Tibial nerve (tissue), 4 donors: ENCODE data around the gene YWHAG. TPM values are rescaled to one million over a fixed set of nuclear protein-coding genes. Genes with fewer than 3 reads are reported as not detected.
"Not testable (repeated sequence)": the region's sequence is repeated elsewhere in the genome, so short reads cannot be mapped to it uniquely, and the experiment has no call there.

Source experiments
- DNase-seq, 2 donors: peaks; one replicate each; pipeline ENCODE4 v3.0.0-alpha.2; 2019; ENCODE audit warnings: low spot score in 2 of 2
- H3K27ac ChIP-seq, 4 donors: fragments of 200-600 bp; sonication (generic) in 3 of 4; one replicate each; pipeline ENCODE4 v1.5.1; 2017 to 2019; ENCODE audit warnings: mild to moderate bottlenecking in 1 of 4
- H3K27me3 ChIP-seq, 2 donors: fragments of 200-600 bp; sonication (generic) in 1 of 2; one replicate each; pipeline versions ENCODE4 v1.5.1 to v1.6.0; 2017 to 2019
- H3K36me3 ChIP-seq, 3 donors: fragments of 200-600 bp; sonication (generic); one replicate each; pipeline ENCODE4 v1.5.1; 2018 to 2019
- H3K4me1 ChIP-seq, 4 donors: fragments of 200-600 bp; sonication (generic) in 3 of 4; one replicate each; pipeline ENCODE4 v1.5.1; 2017 to 2019
- H3K4me3 ChIP-seq, 4 donors: fragments of 200-600 bp; sonication (generic) in 3 of 4; one replicate each; pipeline ENCODE4 v1.5.1; 2017 to 2019; ENCODE audit warnings: mild to moderate bottlenecking in 1 of 4, moderate library complexity in 1 of 4
- H3K9me3 ChIP-seq, 4 donors: fragments of 200-600 bp; sonication (generic) in 3 of 4; one replicate each; pipeline ENCODE4 v1.5.1; 2017 to 2019
- EP300 ChIP-seq, 2 donors: sonication (generic); formaldehyde crosslinking; IDR thresholded peaks; one replicate each; pipeline ENCODE4 v1.6.1; 2017; ENCODE audit warnings: antibody characterized with exemption in 2 of 2, mild to moderate bottlenecking in 1 of 2
- POLR2A ChIP-seq, 2 donors: fragments of 450-650 bp; IDR thresholded peaks; one replicate each; pipeline ENCODE4 v1.6.1; 2017; ENCODE audit warnings: antibody characterized with exemption in 2 of 2, mild to moderate bottlenecking in 2 of 2, moderate library complexity in 2 of 2
- WGBS, 2 donors: methylation state at CpG; one replicate each; pipeline ENCODE4 v1.1.5; 2018; 5-methylcytosine and 5-hydroxymethylcytosine counted together
- total RNA-seq, 4 donors: library from RNA; depleted of rRNA; stranded (reverse); fragments of >200 nt; gene quantifications; one replicate each; pipeline ENCODE4 v1.1.0, GENCODE V29; 2016
- TF ChIP-seq, protein P1 (sequence below), 5 experiments: fragments of 200-600 bp in 3 of 5; fragments of 450-650 bp in 2 of 5; sonication (generic) in 3 of 5; IDR thresholded peaks; one replicate each; pipeline ENCODE4 v1.5.1; 2016 to 2019; ENCODE audit warnings: antibody characterized with exemption in 5 of 5, mild to moderate bottlenecking in 3 of 5, moderate library complexity in 2 of 5

Gene YWHAG
- total RNA-seq, 4 donors from 2014 or later, result 54.9 to 96.6 (median 81.7) TPM

DNA sequence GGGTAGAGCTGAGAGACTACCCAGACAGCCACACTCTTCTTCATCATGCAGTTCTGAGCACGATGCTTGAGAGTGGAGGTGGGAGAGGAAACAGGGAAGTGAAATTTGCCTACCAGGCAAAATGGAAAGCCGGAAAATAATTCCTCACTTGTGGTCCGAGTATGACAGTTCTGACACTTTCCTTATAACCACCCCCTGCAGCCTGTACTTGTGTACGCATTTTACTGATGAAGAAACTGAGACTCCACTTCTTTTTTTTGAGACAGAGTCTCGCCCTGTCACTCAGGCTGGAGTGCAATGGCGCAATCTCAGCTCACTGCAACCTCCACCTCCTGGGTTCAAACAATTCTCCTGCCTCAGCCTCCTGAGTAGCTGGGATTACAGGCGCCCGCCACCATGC is 44.3 kb upstream of the YWHAG start:
- peak overlapping the region in 1 of 4 donors; percentile 26 for H3K27ac ChIP-seq
- not testable (repeated sequence) for H3K36me3 ChIP-seq, H3K27me3 ChIP-seq, H3K4me3 ChIP-seq, H3K9me3 ChIP-seq, DNase-seq, H3K4me1 ChIP-seq
- WGBS, 2 donors, result 74 to 75% methylated on average over 8 of the region's 8 CpGs
- TF ChIP-seq EP300 (IDR thresholded peaks at IDR 0.05), result peak in 1 of 2 donors; percentile 19

DNA sequence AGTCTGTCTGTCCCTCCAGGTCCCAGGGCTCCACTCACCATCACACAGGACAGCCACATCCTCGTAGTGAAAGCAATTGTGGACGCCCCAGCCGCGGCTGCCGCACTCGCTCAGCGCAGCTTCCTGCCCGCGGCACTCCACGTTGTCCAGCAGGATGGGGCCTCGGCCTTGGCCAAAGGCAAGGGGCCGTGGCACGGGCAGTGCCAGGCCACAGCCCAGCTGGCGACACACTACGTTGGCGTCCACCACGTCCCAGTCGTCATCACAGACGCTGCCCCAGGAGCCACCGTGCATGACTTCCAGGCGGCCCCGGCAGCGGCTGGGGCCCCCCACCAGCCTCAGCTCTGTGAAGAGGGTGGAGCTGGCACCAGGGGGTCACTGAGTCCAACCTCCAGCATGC is 41.5 kb upstream of the YWHAG start:
- H3K4me1 ChIP-seq, result peaks cover 0 to 12% (median 5%) of the 10 kb centered on the region in 4 donors
- no peak overlapping the region for H3K27ac ChIP-seq
- no peaks in the 10 kb centered on the region for H3K9me3 ChIP-seq
- DNase-seq, result no peak
- H3K36me3 ChIP-seq, result no peaks in the 10 kb centered on the region
- WGBS, 2 donors, result 94 to 95% methylated on average over 9 to 16 of the region's 23 CpGs
- H3K27me3 ChIP-seq, result no peaks in the 10 kb centered on the region
- no peak overlapping the region for H3K4me3 ChIP-seq
- TF ChIP-seq POLR2A (IDR thresholded peaks at IDR 0.05), result no peak
- TF ChIP-seq, protein P1, sequence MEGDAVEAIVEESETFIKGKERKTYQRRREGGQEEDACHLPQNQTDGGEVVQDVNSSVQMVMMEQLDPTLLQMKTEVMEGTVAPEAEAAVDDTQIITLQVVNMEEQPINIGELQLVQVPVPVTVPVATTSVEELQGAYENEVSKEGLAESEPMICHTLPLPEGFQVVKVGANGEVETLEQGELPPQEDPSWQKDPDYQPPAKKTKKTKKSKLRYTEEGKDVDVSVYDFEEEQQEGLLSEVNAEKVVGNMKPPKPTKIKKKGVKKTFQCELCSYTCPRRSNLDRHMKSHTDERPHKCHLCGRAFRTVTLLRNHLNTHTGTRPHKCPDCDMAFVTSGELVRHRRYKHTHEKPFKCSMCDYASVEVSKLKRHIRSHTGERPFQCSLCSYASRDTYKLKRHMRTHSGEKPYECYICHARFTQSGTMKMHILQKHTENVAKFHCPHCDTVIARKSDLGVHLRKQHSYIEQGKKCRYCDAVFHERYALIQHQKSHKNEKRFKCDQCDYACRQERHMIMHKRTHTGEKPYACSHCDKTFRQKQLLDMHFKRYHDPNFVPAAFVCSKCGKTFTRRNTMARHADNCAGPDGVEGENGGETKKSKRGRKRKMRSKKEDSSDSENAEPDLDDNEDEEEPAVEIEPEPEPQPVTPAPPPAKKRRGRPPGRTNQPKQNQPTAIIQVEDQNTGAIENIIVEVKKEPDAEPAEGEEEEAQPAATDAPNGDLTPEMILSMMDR (IDR thresholded peaks at IDR 0.05), result no peak
- TF ChIP-seq EP300 (IDR thresholded peaks at IDR 0.05), result no peak

DNA sequence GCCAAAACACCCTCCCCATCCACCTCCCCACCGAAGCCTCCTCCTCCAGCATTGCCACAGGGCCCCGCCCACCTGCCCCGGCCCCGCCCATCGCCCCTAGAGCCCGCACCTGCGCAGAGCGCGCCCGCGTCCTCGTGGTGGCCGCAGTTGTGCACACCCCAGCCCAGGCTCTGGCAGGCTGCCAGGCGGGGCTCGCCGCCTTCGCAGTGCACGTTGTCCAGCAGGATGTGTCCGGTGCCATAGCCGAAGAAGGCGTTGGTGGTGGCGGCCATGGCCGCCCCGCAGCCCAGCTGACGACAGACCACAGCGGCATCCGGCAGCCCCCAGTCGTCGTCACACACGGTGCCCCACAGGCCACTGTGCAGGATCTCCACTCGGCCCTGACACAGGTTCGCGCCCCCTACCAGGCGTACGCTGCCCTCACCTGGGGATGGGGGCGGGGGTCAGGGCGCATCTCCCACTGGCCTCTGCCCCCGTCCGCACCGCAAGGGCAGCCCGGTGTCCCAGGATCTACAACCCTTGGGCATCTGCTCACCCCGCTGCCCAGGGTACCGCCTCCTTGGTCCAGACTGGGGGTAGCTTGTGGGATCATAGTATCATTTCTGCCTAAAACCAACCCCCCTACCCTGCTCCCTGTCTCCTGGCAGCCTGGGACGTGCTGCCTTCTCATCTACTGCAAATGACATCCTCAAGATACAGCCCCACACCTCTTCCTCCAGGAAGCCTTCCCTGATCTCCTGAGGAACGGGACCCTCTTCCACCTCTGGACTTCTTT is 38.8 kb upstream of the YWHAG start:
- WGBS, 2 donors, result 29 to 57% methylated on average over 10 to 13 of the region's 45 CpGs
- DNase-seq, result peak; percentile 52 to 69
- TF ChIP-seq EP300 (IDR thresholded peaks at IDR 0.05) (peak in 1 of 2 donors; percentile 23), POLR2A (IDR thresholded peaks at IDR 0.05) (no peak)

DNA sequence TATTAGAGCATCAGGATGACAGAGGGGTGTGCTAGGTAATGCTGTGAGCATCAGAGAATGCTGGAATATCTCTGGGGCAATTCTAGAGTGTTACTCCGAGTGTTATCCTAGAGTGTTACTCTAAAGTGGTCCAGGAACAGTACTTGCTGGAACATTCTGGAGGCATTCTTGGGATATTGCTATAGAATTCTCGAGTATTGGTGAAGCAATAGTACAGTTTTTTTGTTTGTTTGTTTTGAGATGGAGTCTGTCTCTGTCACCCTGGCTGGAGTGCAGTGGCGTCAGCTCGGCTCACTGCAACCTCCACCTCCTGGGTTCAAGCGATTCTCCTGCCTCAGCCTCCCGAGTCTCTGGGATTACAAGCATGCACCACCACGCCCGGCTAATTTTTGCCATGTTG is 38.1 kb upstream of the YWHAG start:
- H3K4me3 ChIP-seq, result peak overlapping the region in 2 of 4 donors; percentile 52
- no peak for DNase-seq
- no peaks in the 10 kb centered on the region for H3K27me3 ChIP-seq
- H3K27ac ChIP-seq, result peak overlapping the region in 1 of 4 donors; percentile 42
- H3K36me3 ChIP-seq, result no peaks in the 10 kb centered on the region
- 59 to 68% methylated on average over 8 of the region's 8 CpGs for WGBS, 2 donors
- no peak for TF ChIP-seq EP300 (IDR thresholded peaks at IDR 0.05)
- TF ChIP-seq, protein P1 (IDR thresholded peaks at IDR 0.05), result no peak
- TF ChIP-seq POLR2A (IDR thresholded peaks at IDR 0.05), result no peak
- H3K4me1 ChIP-seq, result peaks cover 0 to 28% (median 13%) of the 10 kb centered on the region in 4 donors
- no peaks in the 10 kb centered on the region for H3K9me3 ChIP-seq

More for the DNA sequence above, 38.8 kb upstream of the YWHAG start:
- Histone ChIP-seq H3K4me1 (peaks cover 0 to 25% (median 10%) of the 10 kb centered on the region in 4 donors), H3K36me3 (no peaks in the 10 kb centered on the region), H3K27me3 (no peaks in the 10 kb centered on the region), H3K27ac (peak overlapping the region in 3 of 4 donors; percentile 3 to 42 (median 26)), H3K4me3 (peak overlapping the region; percentile 37 to 52 (median 48)), H3K9me3 (no peaks in the 10 kb centered on the region)

DNA sequence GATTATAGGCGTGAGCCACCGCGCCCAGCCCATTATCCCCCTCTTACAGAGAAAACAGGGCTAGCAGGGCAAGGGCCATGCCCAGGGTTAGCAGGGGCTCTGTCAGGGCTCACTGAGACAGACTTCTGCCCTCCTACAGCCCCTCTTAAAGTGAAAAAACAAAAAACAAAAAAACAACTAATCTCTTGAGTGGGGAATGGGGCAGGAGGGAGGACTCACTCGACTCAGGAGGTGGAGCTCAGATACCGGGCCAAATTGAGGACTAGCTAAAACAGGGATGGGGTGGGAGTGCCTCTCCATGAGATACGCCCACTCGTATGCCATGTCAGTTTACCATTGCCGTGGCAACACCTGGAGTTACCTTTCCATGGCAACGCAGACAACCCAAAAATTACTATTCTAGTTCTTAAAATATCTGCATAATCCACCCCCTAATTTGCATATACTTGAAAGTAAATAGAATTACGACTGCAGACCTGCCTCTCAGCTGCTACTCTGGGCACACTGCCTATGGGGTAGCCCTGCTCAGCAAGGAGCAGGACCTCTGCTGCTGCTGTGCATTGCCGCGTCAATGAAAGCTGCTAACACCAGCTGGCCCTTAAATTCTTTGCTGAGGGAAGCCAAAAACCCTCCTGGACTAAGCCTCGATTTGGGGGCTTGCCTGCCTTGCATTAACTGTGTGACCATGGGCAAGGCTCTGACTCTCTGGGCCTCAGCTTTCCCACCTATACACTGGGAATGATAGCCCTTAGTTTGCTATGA is 37.4 kb upstream of the YWHAG start:
- no peak overlapping the region for H3K27ac ChIP-seq
- H3K9me3 ChIP-seq, result no peaks in the 10 kb centered on the region
- 64 to 71% methylated on average over 13 of the region's 13 CpGs for WGBS, 2 donors
- H3K4me1 ChIP-seq, result peaks cover 0 to 28% (median 13%) of the 10 kb centered on the region in 4 donors
- no peaks in the 10 kb centered on the region for H3K27me3 ChIP-seq
- DNase-seq, result no peak
- no peaks in the 10 kb centered on the region for H3K36me3 ChIP-seq
- no peak overlapping the region for H3K4me3 ChIP-seq
- no peak for TF ChIP-seq POLR2A (IDR thresholded peaks at IDR 0.05)
- TF ChIP-seq, protein P1 (IDR thresholded peaks at IDR 0.05), result no peak
- no peak for TF ChIP-seq EP300 (IDR thresholded peaks at IDR 0.05)

DNA sequence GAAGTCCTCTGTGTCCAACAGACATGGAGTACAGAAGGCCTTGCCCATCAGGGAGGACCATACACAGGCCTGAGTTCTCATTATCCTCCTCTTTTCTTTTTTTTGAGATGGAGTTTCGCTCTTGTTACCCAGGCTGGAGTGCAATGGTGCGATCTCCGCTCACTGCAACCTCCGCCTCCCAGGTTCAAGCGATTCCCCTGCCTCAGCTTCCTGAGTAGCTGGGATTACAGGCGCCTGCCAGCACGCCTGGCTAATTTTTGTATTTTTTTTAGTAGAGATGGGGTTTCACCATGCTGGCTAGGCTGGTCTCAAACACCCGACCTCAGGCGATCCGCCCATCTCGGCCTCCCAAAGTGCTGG is 36.8 kb upstream of the YWHAG start:
- peaks cover 0 to 28% (median 13%) of the 10 kb centered on the region in 4 donors for H3K4me1 ChIP-seq
- not testable (repeated sequence) for DNase-seq, H3K36me3 ChIP-seq, H3K9me3 ChIP-seq, H3K27me3 ChIP-seq, H3K27ac ChIP-seq, H3K4me3 ChIP-seq
- WGBS, 2 donors, result 88 to 93% methylated on average over 11 of the region's 11 CpGs
